Kidney epithelial cell (primary cell): Measurements from ENCODE around the gene RSL1D1. TPM values are rescaled to one million over a fixed set of nuclear protein-coding genes. Genes with fewer than 3 reads are reported as not detected.

Experiments used
- DNase-seq: peaks from one replicate; pipeline ENCODE4 v3.0.0-alpha.2; 2010; ENCODE audit warnings: low read depth
- H3K27me3 ChIP-seq: 2 replicates; pipeline ENCODE4 v1.6.0; 2011; ENCODE audit warnings: low read length; ENCODE audit not compliant: control insufficient read depth, insufficient read depth
- H3K36me3 ChIP-seq: 2 replicates; pipeline ENCODE4 v1.5.1; 2011; ENCODE audit warnings: low read length; ENCODE audit not compliant: control insufficient read depth, insufficient read depth
- H3K4me3 ChIP-seq: 2 replicates; pipeline ENCODE4 v1.5.1; 2011; ENCODE audit warnings: low read depth, mild to moderate bottlenecking, control low read depth, low read length
- CTCF ChIP-seq: IDR thresholded peaks from 2 replicates; pipeline ENCODE4 v1.5.1; 2011; ENCODE audit warnings: mild to moderate bottlenecking, moderate library complexity, low read length, control low read depth, inconsistent platforms; ENCODE audit not compliant: insufficient read depth, poor library complexity, severe bottlenecking
- total RNA-seq: library from RNA; depleted of rRNA; stranded (reverse); fragments of >200 nt; gene quantifications from 2 replicates; pipeline ENCODE4 v1.2.3, GENCODE V29; 2015

The RSL1D1 gene
- total RNA-seq, 1 donor from 2014 or later = 240 TPM

DNA sequence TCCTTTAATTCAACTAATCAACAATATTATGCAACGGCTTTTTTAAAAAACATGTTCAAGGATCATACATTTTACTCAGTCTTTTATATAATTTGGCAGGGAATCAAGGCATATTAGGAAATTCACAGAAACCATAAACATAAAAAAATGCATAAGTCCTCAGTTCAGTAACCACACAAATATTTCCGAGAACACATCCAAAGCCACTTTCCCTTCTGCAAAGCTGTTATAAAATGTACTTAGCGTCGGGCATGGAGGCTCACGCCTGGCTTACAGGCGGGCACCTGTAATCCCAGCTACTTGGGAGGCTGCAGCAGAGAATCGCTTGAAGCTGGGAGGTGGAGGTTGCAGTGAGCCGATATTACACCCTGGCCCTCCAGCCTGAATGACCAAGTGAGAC lies 44.6 kb downstream of the RSL1D1 start:
- no peaks in the 10 kb centered on the region for H3K36me3 ChIP-seq
- H3K27me3 ChIP-seq = no peaks in the 10 kb centered on the region
- H3K4me3 ChIP-seq = no peak overlapping the region
- TF ChIP-seq CTCF = no peak
- DNase-seq = no peak

GRCh38 chr16:11805556-11805955 lies 45.8 kb downstream of the RSL1D1 start:
- H3K27me3 ChIP-seq = no peaks in the 10 kb centered on the region
- TF ChIP-seq CTCF = no peak
- no peaks in the 10 kb centered on the region for H3K36me3 ChIP-seq
- no peak overlapping the region for H3K4me3 ChIP-seq
- no peak for DNase-seq

- no peaks in the 10 kb centered on the region for H3K36me3 ChIP-seq
- TF ChIP-seq CTCF = no peak
- no peak for DNase-seq
- no peak overlapping the region for H3K4me3 ChIP-seq
- no peaks in the 10 kb centered on the region for H3K27me3 ChIP-seq
Measured at GRCh38 chr16:11801481-11802021, 49.8 kb downstream of the RSL1D1 start.

GRCh38 chr16:11800382-11800718 lies 51.0 kb downstream of the RSL1D1 start:
- no peaks in the 10 kb centered on the region for H3K27me3 ChIP-seq
- H3K36me3 ChIP-seq = no peaks in the 10 kb centered on the region
- DNase-seq = no peak
- no peak for TF ChIP-seq CTCF
- H3K4me3 ChIP-seq = no peak overlapping the region

DNA sequence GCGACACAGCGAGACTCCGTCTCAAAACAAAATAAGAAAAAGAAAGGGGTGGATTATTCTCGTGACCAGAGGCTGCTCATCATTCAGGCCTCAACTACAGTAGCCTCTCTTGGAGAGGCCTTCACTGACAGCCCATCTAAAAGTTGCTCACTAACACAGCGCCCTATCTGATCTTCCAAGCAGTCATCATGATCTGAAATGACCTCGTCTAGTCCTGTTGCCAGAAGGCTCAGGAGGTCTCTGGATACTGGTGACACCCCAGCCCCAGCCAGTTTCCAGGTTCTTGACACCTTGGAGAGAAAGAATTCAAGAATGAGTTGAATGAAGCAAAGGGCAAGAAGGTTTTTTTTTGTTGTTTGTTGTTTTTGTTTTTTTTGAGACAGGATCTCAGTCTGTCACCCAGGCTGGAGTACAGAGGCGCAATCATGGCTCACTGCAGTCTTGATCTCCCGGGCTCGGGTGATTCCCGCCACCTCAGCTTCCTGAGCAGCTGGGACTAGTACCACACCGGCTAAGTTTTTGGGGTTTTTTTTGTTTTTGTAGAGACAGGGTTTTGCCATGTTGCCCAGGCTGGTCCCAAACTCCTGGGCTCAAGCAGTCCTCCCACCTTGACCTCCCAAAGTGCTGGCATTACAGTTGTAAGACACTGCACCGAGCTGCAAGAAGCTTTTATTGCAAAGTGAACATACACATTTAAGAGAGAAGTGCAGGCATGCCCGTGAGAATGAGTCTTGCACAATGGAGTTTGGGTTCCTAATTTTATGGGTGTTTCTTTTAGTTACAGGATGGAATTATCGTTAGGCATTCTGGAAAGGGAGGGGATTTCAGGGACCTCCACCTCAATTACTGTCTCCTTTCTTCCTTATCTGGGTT lies 51.6 kb downstream of the RSL1D1 start:
- TF ChIP-seq CTCF = no peak
- H3K36me3 ChIP-seq = no peaks in the 10 kb centered on the region
- no peaks in the 10 kb centered on the region for H3K27me3 ChIP-seq
- no peak overlapping the region for H3K4me3 ChIP-seq
- DNase-seq = no peak

- TF ChIP-seq CTCF = no peak
- Histone ChIP-seq H3K36me3 (no peaks in the 10 kb centered on the region), H3K4me3 (no peak overlapping the region), H3K27me3 (no peaks in the 10 kb centered on the region)
- DNase-seq = no peak
Measured at GRCh38 chr16:11799017-11799381, 52.3 kb downstream of the RSL1D1 start.
